HG02588 (cell line): ENCODE measurements around the gene SSR2.

Source experiments
- ATAC-seq: cut with Tn5 transposase; IDR thresholded peaks from one replicate; pipeline ENCODE4 v1.9.1; 2021; ENCODE audit warnings: mild to moderate bottlenecking, moderate library complexity; ENCODE audit not compliant: unreplicated experiment

Gene SSR2

DNA sequence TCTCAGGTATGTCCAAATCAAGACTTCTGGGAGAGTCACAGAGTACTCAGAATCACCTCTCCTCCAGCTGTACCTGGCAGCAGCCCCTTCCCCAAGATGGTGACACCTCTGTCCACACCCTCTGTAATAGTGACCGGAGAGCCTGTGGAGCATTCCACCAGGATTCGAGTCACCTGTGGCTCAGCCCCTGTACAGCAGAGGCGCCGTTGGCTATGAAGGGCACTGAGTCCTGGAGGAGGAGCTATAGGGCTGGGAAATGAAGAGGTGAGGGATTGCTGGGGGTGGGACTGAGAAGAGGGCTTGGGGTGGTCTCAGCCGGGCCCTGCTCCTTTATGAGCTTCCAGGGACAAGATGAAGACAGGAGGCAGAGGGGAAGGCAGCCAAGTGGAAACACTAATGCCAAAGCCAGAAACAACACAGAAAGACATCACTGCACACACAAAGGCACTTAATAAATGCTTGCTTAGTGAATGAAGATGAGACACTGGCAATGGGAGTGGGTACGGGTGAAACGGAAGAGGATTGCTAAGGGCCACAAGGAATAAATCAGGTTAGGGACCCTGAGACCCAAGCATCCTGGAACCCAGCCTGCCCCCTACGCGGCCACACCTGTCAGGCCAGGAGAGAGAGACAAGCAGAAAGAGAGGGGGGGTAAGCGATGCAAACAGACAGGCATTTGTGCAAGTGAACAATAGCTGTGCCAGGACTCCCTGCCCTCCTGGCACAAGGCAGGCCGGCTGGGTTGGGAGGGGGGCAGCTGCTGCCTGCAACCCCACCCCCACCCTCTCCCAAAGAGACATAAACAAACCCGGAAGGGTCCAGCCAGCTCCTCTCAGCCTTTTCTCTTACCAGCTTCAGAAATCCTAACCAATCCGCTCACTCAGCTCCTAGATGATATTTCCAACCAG lies 46.3 kb downstream of the SSR2 start:
- ATAC-seq, result no peak

GRCh38 chr1:155973723-155974122 lies 47.0 kb downstream of the SSR2 start:
- no peak for ATAC-seq

DNA sequence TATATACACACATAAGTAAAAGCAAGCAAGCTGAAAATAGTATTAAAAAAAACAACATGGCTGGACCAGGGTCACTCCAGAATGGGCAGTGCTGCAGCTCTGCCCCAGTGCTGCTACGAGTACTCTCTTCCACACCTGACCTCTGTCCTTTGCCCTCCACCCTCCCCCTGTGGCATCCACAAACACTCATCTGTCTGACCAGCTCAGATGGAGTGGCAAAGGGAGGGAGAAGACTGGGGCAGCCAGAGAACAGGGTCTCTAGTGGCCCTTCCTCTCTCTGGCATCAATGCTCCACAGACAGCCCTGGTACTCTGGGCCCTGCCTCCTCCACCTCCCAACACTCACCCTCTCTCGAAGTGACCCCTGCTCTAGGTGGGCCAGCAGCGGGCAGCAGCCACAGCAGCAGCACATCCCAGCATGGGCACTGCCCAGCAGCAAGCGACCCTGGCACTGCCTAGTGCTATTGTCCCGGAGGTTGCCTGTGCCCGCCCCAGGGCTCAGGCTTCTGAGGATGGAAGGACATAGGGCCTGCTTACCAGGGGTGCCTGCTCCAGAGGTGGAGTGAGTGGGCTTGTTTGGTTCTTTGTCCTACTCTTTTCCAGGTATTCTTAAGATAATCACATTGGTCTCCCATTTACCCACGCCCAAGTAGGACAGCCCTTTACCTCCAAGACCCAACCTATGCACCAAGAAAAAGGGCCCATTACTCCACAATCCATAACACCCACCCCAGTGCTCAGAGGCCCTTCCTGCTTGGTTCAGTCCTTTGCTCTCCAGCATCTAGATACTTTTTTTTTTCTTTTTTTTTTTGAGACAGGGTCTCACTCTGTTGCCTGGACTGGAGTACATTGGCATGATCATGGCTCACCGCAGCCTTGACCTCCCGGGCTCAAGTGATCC lies 48.6 kb downstream of the SSR2 start:
- no peak for ATAC-seq

- ATAC-seq, result no peak
Observed at GRCh38 chr1:155970531-155971167, 50.1 kb downstream of the SSR2 start.

DNA sequence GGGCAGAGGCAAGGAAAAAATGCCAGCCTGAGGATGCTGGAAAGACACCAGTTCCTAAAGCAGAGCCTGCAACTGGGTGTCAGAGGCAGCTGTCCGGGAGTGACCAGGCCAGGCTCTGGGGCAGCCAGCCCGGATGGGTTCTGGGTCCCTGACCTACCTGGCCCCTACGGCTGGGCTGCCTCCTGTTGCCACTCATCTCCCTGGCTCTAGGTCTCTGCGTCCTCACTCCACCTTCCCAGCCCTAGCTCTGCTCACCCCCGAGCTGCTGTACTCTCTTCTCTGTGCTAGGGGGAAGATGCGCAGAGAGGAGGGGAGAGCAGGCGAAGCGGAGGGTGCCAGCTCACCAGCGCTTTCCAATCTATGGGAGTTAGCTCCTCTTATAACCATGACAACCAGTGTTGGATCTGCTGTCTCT lies 51.4 kb downstream of the SSR2 start:
- ATAC-seq, result no peak

- no peak for ATAC-seq
Observed at GRCh38 chr1:155968670-155969069, 52.1 kb downstream of the SSR2 start.

GRCh38 chr1:155968051-155968400 lies 52.7 kb downstream of the SSR2 start:
- no peak for ATAC-seq

DNA sequence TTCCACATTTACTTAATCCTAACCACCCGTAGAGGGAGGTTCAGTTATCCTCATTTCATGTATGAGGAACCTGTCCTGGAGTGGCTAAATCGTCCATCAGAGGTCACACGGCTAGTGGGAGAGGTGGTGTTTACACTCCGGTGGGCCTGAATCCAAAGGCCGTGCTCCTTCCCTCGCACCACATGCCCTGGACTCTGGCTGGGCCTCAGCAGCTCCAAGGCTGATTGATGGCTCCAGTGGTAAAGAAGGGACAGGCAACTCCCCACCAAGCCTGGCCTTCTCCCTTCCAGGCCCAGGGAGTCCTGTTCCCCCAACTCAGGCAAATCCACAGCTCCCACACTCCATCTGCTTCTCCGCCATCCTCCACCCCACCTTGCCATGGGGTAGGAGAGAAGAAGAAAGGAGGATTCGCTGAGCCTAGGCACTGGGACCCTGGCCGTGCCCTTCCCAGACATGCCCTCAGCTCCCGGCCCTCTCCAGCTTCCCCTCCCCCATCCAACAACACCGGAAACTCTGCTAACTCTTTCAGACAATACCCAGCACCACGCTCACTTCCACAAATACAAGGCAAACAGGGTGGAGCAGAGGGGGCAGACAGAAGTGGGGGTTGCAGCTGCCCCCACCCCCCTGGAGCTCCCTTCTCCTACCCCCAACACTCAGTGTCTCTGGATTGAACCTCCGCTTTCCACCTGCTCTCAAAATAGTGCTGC lies 53.3 kb downstream of the SSR2 start:
- ATAC-seq, result no peak

- ATAC-seq, result no peak
Observed at GRCh38 chr1:155966750-155967149, 54.0 kb downstream of the SSR2 start.

GRCh38 chr1:155966135-155966534 lies 54.6 kb downstream of the SSR2 start:
- no peak for ATAC-seq

DNA sequence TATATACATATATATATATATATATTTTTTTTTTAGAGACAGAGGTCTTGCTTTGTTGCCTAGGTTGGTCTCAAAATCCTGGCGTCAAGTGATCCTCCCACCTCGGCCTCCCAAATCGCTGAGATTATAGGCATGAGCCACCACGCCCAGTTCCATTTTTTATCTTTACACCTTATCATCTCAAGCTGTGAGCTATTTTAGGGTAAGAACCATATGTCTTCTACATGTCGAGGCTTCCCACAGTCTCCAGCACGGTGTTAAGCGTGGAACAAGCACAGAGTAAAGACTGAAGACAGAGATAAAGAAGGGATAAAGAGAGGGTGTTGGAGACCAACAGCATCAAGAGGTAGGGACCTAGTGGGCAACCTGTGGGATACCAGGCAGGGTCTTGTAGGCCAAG lies 56.6 kb downstream of the SSR2 start:
- no peak for ATAC-seq

DNA sequence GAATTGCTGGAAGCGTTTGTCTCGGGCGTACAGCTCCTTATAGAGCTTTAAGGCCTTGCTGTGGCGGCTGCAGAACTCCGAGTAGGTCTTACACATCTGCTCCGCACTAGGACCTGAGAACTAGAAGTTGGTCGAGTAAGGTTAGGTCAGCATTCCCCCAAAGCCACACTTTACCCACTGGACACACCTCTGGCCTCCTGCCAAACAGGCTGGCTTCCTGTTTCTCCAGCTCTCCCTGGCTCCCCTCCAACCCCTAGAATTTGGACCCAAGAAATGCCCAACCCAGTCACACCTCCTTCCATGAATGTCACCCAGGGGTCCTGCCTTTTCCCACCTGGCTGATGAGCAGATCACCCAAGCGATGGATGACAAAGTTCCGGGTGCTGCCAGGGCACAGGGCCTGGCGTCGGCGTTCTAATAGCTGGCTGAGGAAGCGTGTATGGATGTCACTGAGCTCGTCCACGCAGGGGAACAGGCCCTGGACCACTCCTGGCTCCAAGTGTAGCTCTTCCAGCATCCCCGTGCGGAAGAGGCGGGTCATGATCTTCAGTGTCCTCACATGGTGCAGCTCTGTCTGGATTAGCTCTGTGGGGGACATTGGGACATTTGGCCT lies 58.0 kb downstream of the SSR2 start:
- ATAC-seq, result no peak

- ATAC-seq, result no peak
Observed at GRCh38 chr1:155961937-155962336, 58.8 kb downstream of the SSR2 start.

DNA sequence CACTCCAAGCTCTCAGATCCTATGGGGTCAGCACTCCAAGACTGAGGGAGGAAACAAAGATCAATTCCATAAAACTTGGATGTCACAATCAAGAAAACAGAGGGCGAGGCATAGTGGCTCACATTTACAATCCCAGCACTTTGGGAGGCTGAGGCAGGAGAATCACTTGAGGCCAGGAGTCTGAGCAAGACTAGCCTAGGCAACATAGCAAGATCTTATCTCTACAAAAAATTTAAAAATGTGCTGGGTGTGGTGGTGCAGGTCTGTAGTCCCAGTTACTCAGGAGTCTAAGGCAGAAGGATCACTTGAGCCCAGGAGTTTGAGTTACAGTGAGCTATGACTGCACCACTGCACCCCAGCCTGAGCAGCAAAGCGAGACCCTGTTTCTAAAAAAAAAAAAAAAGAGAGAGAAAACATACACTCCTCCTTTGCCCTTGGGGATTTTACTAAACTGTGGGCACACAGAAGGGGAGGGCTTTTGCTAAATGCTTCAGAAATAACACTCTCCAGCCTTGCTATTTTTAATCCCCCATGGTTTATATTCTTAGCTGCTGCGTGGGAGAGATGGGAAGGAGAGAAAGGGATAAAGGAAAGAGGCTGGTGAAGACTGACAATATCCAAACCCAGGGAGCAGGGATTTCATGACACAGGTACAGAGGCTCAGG lies 60.5 kb downstream of the SSR2 start:
- ATAC-seq, result no peak
